Psoas muscle (tissue), 8 donors: ENCODE results near the gene THRB. TPM values are rescaled to one million over a fixed set of nuclear protein-coding genes. Genes with fewer than 3 reads are reported as not detected.

Source experiments
- ATAC-seq, 4 donors: fragments of 200-7000 bp; cut with Tn5 transposase; one replicate each; pipeline ENCODE4 v1.9.1; 2020; ENCODE audit warnings: moderate library complexity in 3 of 4, mild to moderate bottlenecking in 2 of 4
- DNase-seq, 2 donors: peaks; one replicate each; pipeline ENCODE4 v3.0.0-alpha.2; 2020
- H3K27ac ChIP-seq: fragments of 200-600 bp; one replicate; pipeline ENCODE4 v1.8.0; 2022
- H3K27me3 ChIP-seq, 3 donors: fragments of 200-600 bp in 1 of 3; one replicate each; pipeline versions ENCODE4 v1.6.1 to v1.8.0; 2013 to 2022; ENCODE audit warnings: low read length in 2 of 3, mild to moderate bottlenecking in 2 of 3, moderate library complexity in 1 of 3; ENCODE audit not compliant: insufficient read depth in 3 of 3
- H3K36me3 ChIP-seq, 2 donors: fragments of 200-600 bp in 1 of 2; one replicate each; pipeline versions ENCODE4 v1.6.1 to v1.8.0; 2013 to 2022; ENCODE audit warnings: low read depth in 1 of 2, mild to moderate bottlenecking in 1 of 2, moderate library complexity in 1 of 2; ENCODE audit not compliant: insufficient read depth in 1 of 2
- H3K4me1 ChIP-seq: fragments of 200-600 bp; one replicate; pipeline ENCODE4 v1.8.0; 2022
- H3K4me3 ChIP-seq: fragments of 200-600 bp; one replicate; pipeline ENCODE4 v1.8.0; 2022; ENCODE audit warnings: mild to moderate bottlenecking
- H3K9me3 ChIP-seq: fragments of 200-600 bp; one replicate; pipeline ENCODE4 v1.8.0; 2022
- WGBS, 3 donors: extraction: QIAGEN DNeasy Blood & Tissue Kit; methylation state at CpG; one replicate each; pipeline versions ENCODE4 v1.1.6 to v1.1.7; 2013; 5-methylcytosine and 5-hydroxymethylcytosine counted together
- intact Hi-C, 2 donors: fragments of 100-400 bp; cut with DNase I; formaldehyde crosslinking; loops; one replicate each; pipeline versions ENCODE4 v1.11.0 to v1.14.2; 2022
- polyA plus RNA-seq, 3 donors: library from polyadenylated mRNA; stranded (reverse); fragments of 200-250 nt; gene quantifications; one replicate each; pipeline ENCODE4 v1.2.3, GENCODE V29; 2013
- total RNA-seq, 4 donors: library from RNA; stranded (reverse); fragmentation: NEBNext Ultra II Directional in 2 of 4; extraction: Animal tissue kit (Norgen Biotek cat#: 25700) in 2 of 4; gene quantifications; one replicate each; pipeline versions ENCODE4 v1.2.1 to v1.2.4, GENCODE V29; 2021 to 2023
- TF ChIP-seq, protein P1 (sequence below): fragments of 200-600 bp; IDR thresholded peaks from one replicate; pipeline ENCODE4 v1.8.0; 2022; ENCODE audit warnings: antibody characterized with exemption
- donor health status: healthy with polysubstance abuse.
- donor health status: DM: no; HTN: no; CAD: no; lungs with moderate emphysema.
- donor health status: Bipolar disorder and iron deficiency.
- donor health status: healthy.
- donor health status: DM: yes; HTN: yes; CAD: no.
- donor health status: DM: no; HTN: no; CAD: no.
- donor health status: DM: no; HTN: no; CAD: no.
- donor health status: DM: yes; HTN: yes; CAD: no.

The THRB gene
- total and polyA plus RNA-seq, 7 donors: 11.5 to 38.6 (median 31.4) TPM

DNA sequence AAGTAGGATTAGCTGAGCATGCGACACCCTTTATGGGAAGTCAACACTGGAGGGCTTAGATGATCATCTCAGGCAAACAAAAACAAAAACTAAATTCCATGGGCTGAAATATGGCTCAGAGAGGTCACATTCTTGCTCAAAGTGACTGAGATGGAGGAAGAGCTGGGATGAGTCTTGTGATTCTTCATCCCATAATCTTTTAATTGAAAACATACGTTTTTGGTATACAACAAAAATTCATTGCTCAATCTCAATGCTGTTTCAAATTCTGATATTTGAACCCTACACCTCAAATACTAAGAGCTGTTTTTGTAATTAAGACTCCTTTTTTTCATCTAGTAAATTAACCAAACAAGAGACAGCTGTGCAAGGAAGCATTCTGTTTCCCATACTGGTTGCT, 292.6 kb downstream of the THRB start:
- Histone ChIP-seq H3K27me3 (no peaks in the 10 kb centered on the region), H3K27ac (no peak overlapping the region), H3K4me1 (peaks cover 19% of the 10 kb centered on the region), H3K4me3 (no peak overlapping the region), H3K36me3 (no peaks in the 10 kb centered on the region), H3K9me3 (no peaks in the 10 kb centered on the region)
- WGBS, 3 donors: 84 to 89% (median 87%) methylated on average over 2 of the region's 2 CpGs
- TF ChIP-seq, protein P1, sequence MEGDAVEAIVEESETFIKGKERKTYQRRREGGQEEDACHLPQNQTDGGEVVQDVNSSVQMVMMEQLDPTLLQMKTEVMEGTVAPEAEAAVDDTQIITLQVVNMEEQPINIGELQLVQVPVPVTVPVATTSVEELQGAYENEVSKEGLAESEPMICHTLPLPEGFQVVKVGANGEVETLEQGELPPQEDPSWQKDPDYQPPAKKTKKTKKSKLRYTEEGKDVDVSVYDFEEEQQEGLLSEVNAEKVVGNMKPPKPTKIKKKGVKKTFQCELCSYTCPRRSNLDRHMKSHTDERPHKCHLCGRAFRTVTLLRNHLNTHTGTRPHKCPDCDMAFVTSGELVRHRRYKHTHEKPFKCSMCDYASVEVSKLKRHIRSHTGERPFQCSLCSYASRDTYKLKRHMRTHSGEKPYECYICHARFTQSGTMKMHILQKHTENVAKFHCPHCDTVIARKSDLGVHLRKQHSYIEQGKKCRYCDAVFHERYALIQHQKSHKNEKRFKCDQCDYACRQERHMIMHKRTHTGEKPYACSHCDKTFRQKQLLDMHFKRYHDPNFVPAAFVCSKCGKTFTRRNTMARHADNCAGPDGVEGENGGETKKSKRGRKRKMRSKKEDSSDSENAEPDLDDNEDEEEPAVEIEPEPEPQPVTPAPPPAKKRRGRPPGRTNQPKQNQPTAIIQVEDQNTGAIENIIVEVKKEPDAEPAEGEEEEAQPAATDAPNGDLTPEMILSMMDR: no peak
- intact Hi-C loops: no loop called here
- no peak for DNase-seq
- ATAC-seq: no peak

DNA sequence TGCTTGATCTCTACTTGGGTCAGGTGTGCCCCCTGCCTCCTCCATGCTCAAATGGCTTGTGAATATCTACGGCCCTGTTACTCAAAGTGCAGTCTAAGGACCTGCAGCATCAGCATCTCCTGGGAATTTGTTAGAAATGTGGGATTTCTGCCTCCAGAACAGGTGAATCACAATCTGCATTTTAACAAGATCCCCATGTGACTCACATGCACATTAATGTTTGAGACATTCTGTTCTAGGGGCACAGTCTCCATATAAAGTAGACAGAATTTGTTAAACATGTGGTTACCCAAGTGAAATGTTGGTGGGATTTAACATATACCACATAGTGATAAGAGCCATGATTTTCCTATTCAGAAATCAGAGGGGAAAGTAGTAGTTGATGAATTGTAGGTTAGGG, 293.3 kb downstream of the THRB start:
- Histone ChIP-seq H3K4me3 (no peak overlapping the region), H3K36me3 (no peaks in the 10 kb centered on the region), H3K9me3 (no peaks in the 10 kb centered on the region), H3K27me3 (no peaks in the 10 kb centered on the region), H3K4me1 (peaks cover 25% of the 10 kb centered on the region), H3K27ac (no peak overlapping the region)
- intact Hi-C loops: no loop called here
- TF ChIP-seq, protein P1: no peak
- 84 to 100% (median 87%) methylated on average over 1 of the region's 1 CpG for WGBS, 3 donors
- ATAC-seq (no peak), DNase-seq (no peak)

DNA sequence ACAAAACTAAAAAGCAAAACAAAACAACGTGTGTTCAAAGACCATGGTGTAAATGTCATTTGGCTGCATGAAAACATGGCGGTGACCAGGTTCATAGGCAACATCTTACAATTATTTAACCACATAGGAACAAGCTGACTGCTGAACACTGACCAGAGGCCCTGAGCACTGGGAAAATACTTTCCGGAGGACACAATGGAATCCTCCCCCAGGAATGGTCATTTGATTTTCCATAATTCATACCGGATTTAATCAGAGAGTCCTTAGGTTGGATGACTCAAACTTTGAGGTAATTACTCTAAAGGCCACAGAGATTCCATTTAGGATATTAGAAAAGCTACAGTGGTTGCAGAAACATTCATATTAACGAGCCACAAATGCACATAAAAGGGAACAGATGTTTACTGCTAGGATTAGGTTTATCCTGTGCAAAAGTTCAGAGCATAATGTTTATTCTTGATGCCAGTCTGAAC, 294.8 kb downstream of the THRB start:
- H3K4me3 ChIP-seq: no peak overlapping the region
- WGBS, 3 donors: 56 to 64% (median 61%) methylated on average over 5 of the region's 5 CpGs
- DNase-seq: no peak
- H3K36me3 ChIP-seq: no peaks in the 10 kb centered on the region
- no peak overlapping the region for H3K27ac ChIP-seq
- H3K27me3 ChIP-seq: no peaks in the 10 kb centered on the region
- H3K9me3 ChIP-seq: no peaks in the 10 kb centered on the region
- intact Hi-C loops: loop anchor here in 1 of 2 donors (10.0 kb wide), 1 partner anchor 445 kb away; no protein-coding TSS in a partner anchor
- TF ChIP-seq, protein P1: no peak
- H3K4me1 ChIP-seq: peaks cover 36% of the 10 kb centered on the region
- no peak for ATAC-seq

DNA sequence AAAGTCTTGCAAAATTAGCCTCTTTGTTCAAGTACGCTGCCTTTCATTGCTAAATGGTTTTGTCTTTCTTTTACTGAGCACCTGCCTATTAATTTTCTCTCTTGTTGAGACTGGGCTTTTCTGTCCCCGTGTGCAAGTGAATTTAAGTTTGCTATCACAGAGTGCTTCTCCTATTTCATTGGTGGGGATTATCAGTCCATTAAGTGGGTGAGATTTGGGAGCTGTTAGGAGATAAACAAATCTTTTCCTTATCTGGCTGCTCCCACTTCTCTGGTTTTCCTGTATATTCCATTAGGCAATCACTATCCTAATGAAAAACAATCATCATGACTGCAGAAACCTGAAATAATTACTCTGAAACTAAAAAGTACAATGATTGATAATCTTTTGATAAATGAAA, 295.4 kb downstream of the THRB start:
- H3K27me3 ChIP-seq: no peaks in the 10 kb centered on the region
- H3K4me1 ChIP-seq: peaks cover 38% of the 10 kb centered on the region
- no peaks in the 10 kb centered on the region for H3K9me3 ChIP-seq
- H3K36me3 ChIP-seq: no peaks in the 10 kb centered on the region
- WGBS, 3 donors: 45 to 51% (median 49%) methylated on average over 2 of the region's 2 CpGs
- ATAC-seq: no peak
- DNase-seq: no peak
- intact Hi-C loops: loop anchor here in 1 of 2 donors (10.0 kb wide), 1 partner anchor 446 kb away; no protein-coding TSS in a partner anchor
- no peak overlapping the region for H3K27ac ChIP-seq
- TF ChIP-seq, protein P1: no peak
- no peak overlapping the region for H3K4me3 ChIP-seq

DNA sequence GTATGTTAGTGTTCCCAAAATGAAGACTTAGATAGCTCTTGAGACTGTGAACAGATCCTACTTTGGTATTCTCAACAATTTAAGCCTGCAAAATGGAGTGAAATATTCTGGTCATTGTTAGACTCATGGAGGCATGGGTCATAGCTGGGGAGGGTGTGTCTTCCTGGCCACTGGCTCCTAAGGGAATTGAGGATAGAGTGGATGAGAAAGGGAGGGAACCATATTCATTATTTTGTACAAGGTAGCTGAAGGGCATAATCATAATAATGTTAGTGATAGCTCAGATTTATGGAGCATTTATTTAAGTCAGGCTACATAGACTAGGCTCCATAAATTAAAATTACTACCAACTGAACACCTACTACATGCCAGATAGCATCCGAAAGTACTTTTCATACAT, 295.9 kb downstream of the THRB start:
- TF ChIP-seq, protein P1: no peak
- DNase-seq (no peak), ATAC-seq (no peak)
- no peaks in the 10 kb centered on the region for H3K27me3 ChIP-seq
- WGBS, 3 donors: 94 to 100% (median 100%) methylated on average over 1 of the region's 1 CpG
- peaks cover 38% of the 10 kb centered on the region for H3K4me1 ChIP-seq
- intact Hi-C loops: loop anchor here in 1 of 2 donors (10.0 kb wide), 1 partner anchor 446 kb away; no protein-coding TSS in a partner anchor
- no peaks in the 10 kb centered on the region for H3K36me3 ChIP-seq
- H3K9me3 ChIP-seq: no peaks in the 10 kb centered on the region
- no peak overlapping the region for H3K4me3 ChIP-seq
- peak overlapping the region; percentile 38 for H3K27ac ChIP-seq
